Measurements from ENCODE around the gene EPHA5. TPM values are rescaled to one million over a fixed set of nuclear protein-coding genes. Genes with fewer than 3 reads are reported as not detected.

The EPHA5 gene
- total RNA-seq, 1 experiment from 2014 or later, result 1.9 TPM

DNA sequence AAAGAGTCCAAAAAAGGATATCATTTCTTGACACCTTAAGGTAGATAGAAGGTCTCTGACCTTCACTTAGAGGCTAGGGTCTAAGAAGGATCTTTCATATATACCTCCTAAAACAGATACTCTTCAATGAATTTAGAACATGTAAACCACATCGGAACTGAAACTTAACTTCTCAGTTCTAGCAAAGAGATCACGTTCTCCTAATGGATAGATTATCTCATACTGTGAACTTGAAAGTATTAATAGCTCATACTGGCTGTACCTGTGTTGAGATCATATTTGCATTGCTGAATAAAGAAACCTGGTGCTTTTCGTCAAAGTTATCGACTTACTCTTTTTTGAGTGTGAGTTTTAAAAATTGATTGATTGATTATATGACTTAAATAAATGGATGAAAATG lies 353.8 kb downstream of the EPHA5 start:
- H3K36me3 ChIP-seq (ENCODE audit: control insufficient read depth, insufficient read depth, low read length), result no peaks in the 10 kb centered on the region
- intact Hi-C loops (cut with micrococcal nuclease; ENCODE audit: unreplicated experiment), result no loop called here
- DNase-seq (ENCODE audit: low read depth, low spot score) (no peak), ATAC-seq (no peak)
- H3K4me1 ChIP-seq (ENCODE audit: control insufficient read depth, insufficient read depth, low read length), result no peaks in the 10 kb centered on the region
- H3K9me3 ChIP-seq (ENCODE audit: control insufficient read depth, insufficient read depth, low read depth, low read length), result no peaks in the 10 kb centered on the region
- TF ChIP-seq TCF7L2 (IDR thresholded peaks at IDR 0.05; ENCODE audit: low read depth, low read length), result no peak
- no peak for TF ChIP-seq SIN3A (IDR thresholded peaks at IDR 0.05; ENCODE audit: borderline replicate concordance, insufficient read depth, low read depth, low read length)
- TF ChIP-seq, protein P1, sequence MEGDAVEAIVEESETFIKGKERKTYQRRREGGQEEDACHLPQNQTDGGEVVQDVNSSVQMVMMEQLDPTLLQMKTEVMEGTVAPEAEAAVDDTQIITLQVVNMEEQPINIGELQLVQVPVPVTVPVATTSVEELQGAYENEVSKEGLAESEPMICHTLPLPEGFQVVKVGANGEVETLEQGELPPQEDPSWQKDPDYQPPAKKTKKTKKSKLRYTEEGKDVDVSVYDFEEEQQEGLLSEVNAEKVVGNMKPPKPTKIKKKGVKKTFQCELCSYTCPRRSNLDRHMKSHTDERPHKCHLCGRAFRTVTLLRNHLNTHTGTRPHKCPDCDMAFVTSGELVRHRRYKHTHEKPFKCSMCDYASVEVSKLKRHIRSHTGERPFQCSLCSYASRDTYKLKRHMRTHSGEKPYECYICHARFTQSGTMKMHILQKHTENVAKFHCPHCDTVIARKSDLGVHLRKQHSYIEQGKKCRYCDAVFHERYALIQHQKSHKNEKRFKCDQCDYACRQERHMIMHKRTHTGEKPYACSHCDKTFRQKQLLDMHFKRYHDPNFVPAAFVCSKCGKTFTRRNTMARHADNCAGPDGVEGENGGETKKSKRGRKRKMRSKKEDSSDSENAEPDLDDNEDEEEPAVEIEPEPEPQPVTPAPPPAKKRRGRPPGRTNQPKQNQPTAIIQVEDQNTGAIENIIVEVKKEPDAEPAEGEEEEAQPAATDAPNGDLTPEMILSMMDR (IDR thresholded peaks at IDR 0.05), result no peak
- TF ChIP-seq, protein P2, sequence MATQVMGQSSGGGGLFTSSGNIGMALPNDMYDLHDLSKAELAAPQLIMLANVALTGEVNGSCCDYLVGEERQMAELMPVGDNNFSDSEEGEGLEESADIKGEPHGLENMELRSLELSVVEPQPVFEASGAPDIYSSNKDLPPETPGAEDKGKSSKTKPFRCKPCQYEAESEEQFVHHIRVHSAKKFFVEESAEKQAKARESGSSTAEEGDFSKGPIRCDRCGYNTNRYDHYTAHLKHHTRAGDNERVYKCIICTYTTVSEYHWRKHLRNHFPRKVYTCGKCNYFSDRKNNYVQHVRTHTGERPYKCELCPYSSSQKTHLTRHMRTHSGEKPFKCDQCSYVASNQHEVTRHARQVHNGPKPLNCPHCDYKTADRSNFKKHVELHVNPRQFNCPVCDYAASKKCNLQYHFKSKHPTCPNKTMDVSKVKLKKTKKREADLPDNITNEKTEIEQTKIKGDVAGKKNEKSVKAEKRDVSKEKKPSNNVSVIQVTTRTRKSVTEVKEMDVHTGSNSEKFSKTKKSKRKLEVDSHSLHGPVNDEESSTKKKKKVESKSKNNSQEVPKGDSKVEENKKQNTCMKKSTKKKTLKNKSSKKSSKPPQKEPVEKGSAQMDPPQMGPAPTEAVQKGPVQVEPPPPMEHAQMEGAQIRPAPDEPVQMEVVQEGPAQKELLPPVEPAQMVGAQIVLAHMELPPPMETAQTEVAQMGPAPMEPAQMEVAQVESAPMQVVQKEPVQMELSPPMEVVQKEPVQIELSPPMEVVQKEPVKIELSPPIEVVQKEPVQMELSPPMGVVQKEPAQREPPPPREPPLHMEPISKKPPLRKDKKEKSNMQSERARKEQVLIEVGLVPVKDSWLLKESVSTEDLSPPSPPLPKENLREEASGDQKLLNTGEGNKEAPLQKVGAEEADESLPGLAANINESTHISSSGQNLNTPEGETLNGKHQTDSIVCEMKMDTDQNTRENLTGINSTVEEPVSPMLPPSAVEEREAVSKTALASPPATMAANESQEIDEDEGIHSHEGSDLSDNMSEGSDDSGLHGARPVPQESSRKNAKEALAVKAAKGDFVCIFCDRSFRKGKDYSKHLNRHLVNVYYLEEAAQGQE (IDR thresholded peaks at IDR 0.05; ENCODE audit: insufficient read depth in 1 of 2, low read depth in 2 of 2, low read length in 1 of 2), result no peak
- no peak for TF ChIP-seq POLR2AphosphoS5 (IDR thresholded peaks at IDR 0.05; ENCODE audit: low read depth, low read length)
- H3K27ac ChIP-seq (ENCODE audit: low read length), result no peak overlapping the region
- POLR2A ChIA-PET, result no interaction called here
- CTCF ChIA-PET, result no interaction called here
- no peak overlapping the region for H3K4me3 ChIP-seq (ENCODE audit: low read depth in 2 of 2, low read length in 2 of 2)
- no peaks in the 10 kb centered on the region for H3K27me3 ChIP-seq (ENCODE audit: control insufficient read depth, insufficient read depth, low read length)
- in situ Hi-C loops (cut with HindIII; ENCODE audit: low pct_unique_long_range_greater_than_20kb, low sequenced_read_pairs), result no loop called here
- BruUV-seq (replicated peaks), result no TSS peak

GRCh38 chr4:65311120-65311519 lies 359.2 kb downstream of the EPHA5 start:
- BruUV-seq (replicated peaks), result no TSS peak

More at GRCh38 chr4:65311120-65311519, 359.2 kb downstream of the EPHA5 start:
- CTCF ChIA-PET, result no interaction called here
- TF ChIP-seq, protein P1 (IDR thresholded peaks at IDR 0.05), result no peak
- TF ChIP-seq, protein P2 (IDR thresholded peaks at IDR 0.05; ENCODE audit: insufficient read depth in 1 of 2, low read depth in 2 of 2, low read length in 1 of 2), result no peak
- TF ChIP-seq POLR2AphosphoS5 (IDR thresholded peaks at IDR 0.05; ENCODE audit: low read depth, low read length), result no peak
- no peak for TF ChIP-seq SIN3A (IDR thresholded peaks at IDR 0.05; ENCODE audit: borderline replicate concordance, insufficient read depth, low read depth, low read length)
- no peak for TF ChIP-seq TCF7L2 (IDR thresholded peaks at IDR 0.05; ENCODE audit: low read depth, low read length)
- DNase-seq (ENCODE audit: low read depth, low spot score), result no peak
- ATAC-seq, result no peak
- Histone ChIP-seq H3K27ac (ENCODE audit: low read length) (no peak overlapping the region), H3K4me1 (ENCODE audit: control insufficient read depth, insufficient read depth, low read length) (no peaks in the 10 kb centered on the region), H3K9me3 (ENCODE audit: control insufficient read depth, insufficient read depth, low read depth, low read length) (no peaks in the 10 kb centered on the region), H3K4me3 (ENCODE audit: low read depth in 2 of 2, low read length in 2 of 2) (no peak overlapping the region), H3K27me3 (ENCODE audit: control insufficient read depth, insufficient read depth, low read length) (no peaks in the 10 kb centered on the region), H3K36me3 (ENCODE audit: control insufficient read depth, insufficient read depth, low read length) (no peaks in the 10 kb centered on the region)
- POLR2A ChIA-PET, result no interaction called here
- in situ Hi-C loops (cut with HindIII; ENCODE audit: low pct_unique_long_range_greater_than_20kb, low sequenced_read_pairs) (no loop called here), intact Hi-C loops (cut with micrococcal nuclease; ENCODE audit: unreplicated experiment) (no loop called here)
